K562 (cell line): ENCODE data around the gene TMEM158. TPM values are rescaled to one million over a fixed set of nuclear protein-coding genes. Genes with fewer than 3 reads are reported as not detected.
A peak's percentile ranks its signal among the peaks of the same experiment; 100 is the strongest.

Experiments
- BHLHE40 ChIP-seq: IDR thresholded peaks from 2 replicates; pipeline ENCODE4 v1.6.1; 2011; ENCODE audit warnings: low read length, improper control_type of control experiment
- DMBX1 ChIP-seq: fragments of 250-450 bp; sonication (Bioruptor Pico); IDR thresholded peaks from 2 replicates; pipeline ENCODE4 v1.8.0; 2022; ENCODE audit warnings: inconsistent platforms, mild to moderate bottlenecking, moderate library complexity, borderline replicate concordance
- EP300 ChIP-seq: IDR thresholded peaks from 2 replicates; pipeline ENCODE4 v1.6.1; 2012; ENCODE audit warnings: low read length, improper control_type of control experiment
- HCFC1 ChIP-seq: IDR thresholded peaks from 2 replicates; pipeline ENCODE4 v1.6.1; 2012; ENCODE audit warnings: low read depth, low read length, improper control_type of control experiment
- MTA1 ChIP-seq: fragments of 450-650 bp; IDR thresholded peaks from 2 replicates; pipeline ENCODE4 v1.6.1; 2017; ENCODE audit warnings: borderline replicate concordance
- NBN ChIP-seq: fragments of 450-650 bp; IDR thresholded peaks from 2 replicates; pipeline ENCODE4 v1.6.1; 2016; ENCODE audit warnings: low read depth, mild to moderate bottlenecking
- NR4A1 ChIP-seq, 2 experiments: fragments of 250-450 bp in 1 of 2; fragments of 450-650 bp in 1 of 2; sonication (Bioruptor Pico) in 1 of 2; IDR thresholded peaks; 2 replicates each; pipeline versions ENCODE4 v1.4.0 to v1.6.1; 2016 to 2020; ENCODE audit warnings: mild to moderate bottlenecking in 2 of 2, missing compliant biosample characterization in 1 of 2, missing genetic modification characterization in 1 of 2, moderate library complexity in 1 of 2
- SAFB ChIP-seq: fragments of 200-400 bp; formaldehyde crosslinking; IDR thresholded peaks from 2 replicates; pipeline ENCODE4 v1.6.1; 2017; ENCODE audit warnings: low read depth, low read length, borderline replicate concordance
- SMARCA5 ChIP-seq: fragments of 450-650 bp; IDR thresholded peaks from 2 replicates; pipeline ENCODE4 v1.6.1; 2016
- SREBF1 ChIP-seq: fragments of 150-350 bp; IDR thresholded peaks from 2 replicates; pipeline ENCODE4 v1.6.1; 2014; ENCODE audit warnings: antibody characterized with exemption, low read depth, low read length, borderline replicate concordance
- TARDBP ChIP-seq: fragments of 450-650 bp; IDR thresholded peaks from 2 replicates; pipeline ENCODE4 v1.6.1; 2016
- THRAP3 ChIP-seq: fragments of 450-650 bp; IDR thresholded peaks from 2 replicates; pipeline ENCODE4 v1.6.1; 2016; ENCODE audit warnings: mild to moderate bottlenecking, inconsistent platforms, borderline replicate concordance
- VEZF1 ChIP-seq: fragments of 200-800 bp; sonication (Bioruptor generic); IDR thresholded peaks from 2 replicates; pipeline ENCODE4 v1.6.1; 2017; ENCODE audit warnings: missing genetic modification characterization, missing compliant biosample characterization
- ZMIZ1 ChIP-seq, 2 experiments: fragments of 150-350 bp in 1 of 2; IDR thresholded peaks; 2 replicates each; pipeline ENCODE4 v1.6.1; 2012 to 2016; ENCODE audit warnings: low read depth in 2 of 2, low read length in 2 of 2, mild to moderate bottlenecking in 1 of 2, moderate library complexity in 1 of 2
- ZNF174 ChIP-seq: fragments of 250-450 bp; sonication (Bioruptor Pico); IDR thresholded peaks from 2 replicates; pipeline ENCODE4 v1.4.0; 2020; ENCODE audit warnings: mild to moderate bottlenecking
- ZNF175 ChIP-seq: fragments of 200-800 bp; sonication (Bioruptor generic); IDR thresholded peaks from 2 replicates; pipeline ENCODE4 v1.6.1; 2016; ENCODE audit warnings: low read depth, mild to moderate bottlenecking, missing genetic modification characterization, missing compliant biosample characterization
- ZNF445 ChIP-seq: fragments of 250-450 bp; sonication (Bioruptor Pico); IDR thresholded peaks from 2 replicates; pipeline ENCODE4 v1.4.0; 2020; ENCODE audit warnings: low read depth, mild to moderate bottlenecking, moderate library complexity
- ZNF589 ChIP-seq: fragments of 200-800 bp; sonication (Bioruptor generic); IDR thresholded peaks from 2 replicates; pipeline ENCODE4 v1.6.1; 2016; ENCODE audit warnings: low read depth, missing genetic modification characterization, missing compliant biosample characterization
- polyA plus RNA-seq, 8 experiments: library from polyadenylated mRNA; depleted of rRNA in 4 of 8; stranded (reverse) in 5 of 8; unstranded in 3 of 8; fragments of >200 nt; fragmentation: Nextera tagmentation in 2 of 8; fragmentation: Illumina TruSeq in 1 of 8; extraction: Ambion mirVana in 2 of 8; extraction: Trizol in 1 of 8; gene quantifications; 2 replicates each; pipeline versions ENCODE4 v1.2.1 to v1.2.3, GENCODE V29; 2011 to 2014; ENCODE audit warnings: inconsistent platforms in 1 of 8, missing spikeins in 1 of 8
- total RNA-seq, 7 experiments: library from RNA; depleted of rRNA in 6 of 7; stranded (reverse); fragments of >200 nt in 6 of 7; fragmentation: Illumina TruSeq in 2 of 7; extraction: Trizol in 2 of 7; gene quantifications; 2 replicates each; pipeline versions ENCODE4 v1.2.1 to v1.2.3, GENCODE V29; 2011 to 2021; ENCODE audit warnings: low replicate concordance in 1 of 7
- TF ChIP-seq, protein P1 (sequence below), 2 experiments: IDR thresholded peaks; 2 replicates each; pipeline ENCODE4 v1.6.1; 2011; ENCODE audit warnings: borderline replicate concordance in 1 of 2, control low read depth in 1 of 2, low read depth in 1 of 2, low read length in 1 of 2, mild to moderate bottlenecking in 1 of 2, mixed read lengths in 1 of 2, moderate library complexity in 1 of 2; ENCODE audit not compliant: insufficient read depth in 1 of 2, insufficient read length in 1 of 2, poor library complexity in 1 of 2, severe bottlenecking in 1 of 2; ENCODE audit errors: extremely low read depth in 1 of 2
- TF ChIP-seq, protein P2 (sequence below): sonication (generic); formaldehyde crosslinking; IDR thresholded peaks from 2 replicates; pipeline ENCODE4 v1.9.0; 2022; ENCODE audit warnings: mild to moderate bottlenecking, missing genetic modification reagents

TMEM158 gene
- total and polyA plus RNA-seq, 9 of the 15 experiments (the other 6 are each of a cell fraction or from before 2014, with no cell fraction given): 2.2 to 46.5 (median 8.4) TPM

GRCh38 chr3:45210308-45211041, 15.6 kb downstream of the TMEM158 start (continued):
- peak; percentile 26; the same call in 1 of the 2 replicates for TF ChIP-seq EP300
- TF ChIP-seq ZMIZ1 (IDR thresholded peaks at IDR 0.05; ENCODE audit: low read depth in 2 of 2, low read length in 2 of 2): peak in 1 of 2 experiments; percentile 66; a peak in 1 of 4 replicates
- no peak for TF ChIP-seq ZNF445 (CRISPR knock-in tag)
- peak; percentile 69 for TF ChIP-seq ZNF589
- TF ChIP-seq ZNF174 (CRISPR knock-in tag): no peak
- TF ChIP-seq ZNF175 (CRISPR knock-in tag): no peak; the same call in 1 of the 2 replicates
- 0 out of 2 replicates have a peak, but pooled peaks have one; percentile 47 for TF ChIP-seq THRAP3
- 0 out of 2 replicates have a peak, but pooled peaks have one; percentile 64 for TF ChIP-seq SREBF1
- peak; percentile 53 for TF ChIP-seq HCFC1
- TF ChIP-seq NBN: peak; percentile 60; the same call in 1 of the 2 replicates
- TF ChIP-seq VEZF1 (CRISPR knock-in tag): peak; percentile 90
- peak; percentile 68 for TF ChIP-seq BHLHE40
- TF ChIP-seq NR4A1 (CRISPR knock-in tag; IDR thresholded peaks at IDR 0.05): no peak
- TF ChIP-seq NR4A1 (tag; IDR thresholded peaks at IDR 0.05): 0 out of 2 replicates have a peak, but pooled peaks have one; percentile 23
- TF ChIP-seq DMBX1 (CRISPR knock-in tag): peak; percentile 87
- TF ChIP-seq SAFB: peak; percentile 17; the same call in 1 of the 2 replicates
- TF ChIP-seq MTA1: peak; percentile 66; the same call in 1 of the 2 replicates
- TF ChIP-seq, protein P1, sequence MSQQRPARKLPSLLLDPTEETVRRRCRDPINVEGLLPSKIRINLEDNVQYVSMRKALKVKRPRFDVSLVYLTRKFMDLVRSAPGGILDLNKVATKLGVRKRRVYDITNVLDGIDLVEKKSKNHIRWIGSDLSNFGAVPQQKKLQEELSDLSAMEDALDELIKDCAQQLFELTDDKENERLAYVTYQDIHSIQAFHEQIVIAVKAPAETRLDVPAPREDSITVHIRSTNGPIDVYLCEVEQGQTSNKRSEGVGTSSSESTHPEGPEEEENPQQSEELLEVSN (IDR thresholded peaks at IDR 0.05; ENCODE audit: borderline replicate concordance in 1 of 2, extremely low read depth in 1 of 2, insufficient read depth in 1 of 2, insufficient read length in 1 of 2, low read depth in 1 of 2, low read length in 1 of 2, poor library complexity in 1 of 2, severe bottlenecking in 1 of 2): peak in 1 of 2 experiments; percentile 30
- TF ChIP-seq SMARCA5: 0 out of 2 replicates have a peak, but pooled peaks have one; percentile 11
- TF ChIP-seq, protein P2, sequence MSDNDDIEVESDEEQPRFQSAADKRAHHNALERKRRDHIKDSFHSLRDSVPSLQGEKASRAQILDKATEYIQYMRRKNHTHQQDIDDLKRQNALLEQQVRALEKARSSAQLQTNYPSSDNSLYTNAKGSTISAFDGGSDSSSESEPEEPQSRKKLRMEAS (CRISPR knock-in tag): peak; percentile 6; the same call in 1 of the 2 replicates
- TF ChIP-seq TARDBP: no peak; the same call in 1 of the 2 replicates
